H1 (cell line): Measurements from ENCODE around the gene SBK1. TPM values are rescaled to one million over a fixed set of nuclear protein-coding genes. Genes with fewer than 3 reads are reported as not detected.

Experiments used
- CTCF ChIA-PET: fragments of 300-600 bp; sonication (Branson Sonifier 250); formaldehyde crosslinking; loops from one replicate; lab custom pipeline; 2021; ENCODE audit not compliant: partially characterized antibody; lab: Charles Lee
- POLR2A ChIA-PET: fragments of 300-600 bp; sonication (Branson Sonifier 250); formaldehyde crosslinking; loops from one replicate; lab custom pipeline; 2021; ENCODE audit warnings: inconsistent platforms; ENCODE audit not compliant: partially characterized antibody; lab: Charles Lee
- DNase-seq, 2 experiments: peaks; one replicate each; pipeline versions ENCODE4 v3.0.0 to v3.0.0-alpha.2; 2010 to 2022; ENCODE audit warnings: low spot score in 2 of 2, low read depth in 1 of 2, mixed read lengths in 1 of 2
- FAIRE-seq: peaks from 2 replicates; lab custom pipeline; 2011; peaks lifted over from hg19 to GRCh38; lab: Jason Lieb, UNC
- H2AFZ ChIP-seq: 2 replicates; pipeline ENCODE4 v1.8.1; 2012; ENCODE audit warnings: low read length, inconsistent platforms
- H2AK5ac ChIP-seq: 2 replicates; pipeline ENCODE4 v1.6.1; 2013; ENCODE audit warnings: low read depth, low read length
- H2BK120ac ChIP-seq: replicated peaks from 2 replicates; pipeline ENCODE3; 2013; ENCODE audit warnings: low read depth, low read length, inconsistent platforms
- H2BK12ac ChIP-seq: 2 replicates; pipeline ENCODE4 v1.6.1; 2013; ENCODE audit warnings: low read depth, low read length
- H2BK15ac ChIP-seq: 2 replicates; pipeline ENCODE4 v1.6.1; 2013; ENCODE audit warnings: low read length
- H2BK20ac ChIP-seq: 2 replicates; pipeline ENCODE4 v1.6.1; 2013; ENCODE audit warnings: low read length
- H2BK5ac ChIP-seq: 2 replicates; pipeline ENCODE4 v1.6.1; 2013; ENCODE audit warnings: low read depth, low read length
- H3K14ac ChIP-seq: 2 replicates; pipeline ENCODE4 v1.6.1; 2013; ENCODE audit warnings: inconsistent platforms; ENCODE audit not compliant: insufficient read length
- H3K18ac ChIP-seq: 2 replicates; pipeline ENCODE4 v1.6.1; 2013; ENCODE audit warnings: low read length; ENCODE audit errors: extremely low read depth
- H3K23ac ChIP-seq: 2 replicates; pipeline ENCODE4 v1.6.1; 2013; ENCODE audit warnings: inconsistent platforms; ENCODE audit not compliant: insufficient read length
- H3K23me2 ChIP-seq: 2 replicates; pipeline ENCODE4 v1.6.1; 2013; ENCODE audit warnings: low read depth, low read length
- H3K27ac ChIP-seq: 2 replicates; pipeline ENCODE4 v1.6.1; 2011; ENCODE audit warnings: low read depth, low read length, inconsistent platforms
- H3K27me3 ChIP-seq, 4 experiments: replicated peaks in 1 of 4; 1 replicate in 1 of 4; 2 replicates in 3 of 4; pipeline versions ENCODE4 v1.6.1 to v1.8.1; 2011 to 2013; ENCODE audit warnings: low read length in 3 of 4, mild to moderate bottlenecking in 3 of 4, inconsistent platforms in 2 of 4, mixed read lengths in 2 of 4, moderate library complexity in 1 of 4; ENCODE audit not compliant: control insufficient read depth in 3 of 4, insufficient read depth in 3 of 4; ENCODE audit errors: extremely low read depth in 1 of 4
- H3K36me3 ChIP-seq, 4 experiments: 2 replicates each; pipeline versions ENCODE4 v1.6.1 to v1.8.1; 2011 to 2013; ENCODE audit warnings: mild to moderate bottlenecking in 4 of 4, low read length in 3 of 4, moderate library complexity in 2 of 4, control low read depth in 1 of 4, inconsistent platforms in 1 of 4; ENCODE audit not compliant: insufficient read depth in 4 of 4, control insufficient read depth in 2 of 4
- H3K4ac ChIP-seq: replicated peaks from 2 replicates; pipeline ENCODE3; 2013; ENCODE audit warnings: low read length, low read depth, mixed read lengths, inconsistent platforms; ENCODE audit not compliant: insufficient read length
- H3K4me1 ChIP-seq, 4 experiments: replicated peaks in 1 of 4; 1 replicate in 1 of 4; 2 replicates in 3 of 4; pipeline versions ENCODE4 v1.6.1 to v1.8.1; 2011 to 2013; ENCODE audit warnings: low read length in 3 of 4, inconsistent platforms in 2 of 4, mixed read lengths in 1 of 4; ENCODE audit not compliant: insufficient read depth in 4 of 4, control insufficient read depth in 3 of 4
- H3K4me2 ChIP-seq, 2 experiments: 2 replicates each; pipeline versions ENCODE4 v1.6.1 to v1.8.1; 2011 to 2013; ENCODE audit warnings: low read depth in 2 of 2, low read length in 2 of 2, control low read depth in 1 of 2, inconsistent platforms in 1 of 2, mild to moderate bottlenecking in 1 of 2; ENCODE audit not compliant: insufficient read depth in 1 of 2
- H3K4me3 ChIP-seq, 4 experiments: fragments of 200-600, 300-600 bp in 1 of 4; sonication (generic), shearing (Covaris generic), sonication (Bioruptor Twin) in 1 of 4; 2 replicates each; pipeline versions ENCODE4 v1.5.1 to v1.8.1; 2011 to 2016; ENCODE audit warnings: low read length in 4 of 4, low read depth in 3 of 4, control low read depth in 2 of 4, inconsistent platforms in 2 of 4, mild to moderate bottlenecking in 2 of 4, mixed read lengths in 1 of 4, moderate library complexity in 1 of 4; ENCODE audit not compliant: insufficient read depth in 2 of 4; ENCODE audit errors: extremely low read depth in 1 of 4
- H3K56ac ChIP-seq: replicated peaks from 2 replicates; pipeline ENCODE3; 2013; ENCODE audit warnings: low read depth, mild to moderate bottlenecking, mixed read lengths, low read length, inconsistent platforms; ENCODE audit not compliant: insufficient read length
- H3K79me1 ChIP-seq: 2 replicates; pipeline ENCODE4 v1.6.1; 2013; ENCODE audit warnings: low read depth, low read length, control low read depth
- H3K79me2 ChIP-seq, 2 experiments: 2 replicates each; pipeline versions ENCODE4 v1.6.1 to v1.8.1; 2012 to 2013; ENCODE audit warnings: low read length in 2 of 2, mild to moderate bottlenecking in 2 of 2, inconsistent platforms in 1 of 2; ENCODE audit not compliant: insufficient read depth in 2 of 2, control insufficient read depth in 1 of 2
- H3K9ac ChIP-seq, 4 experiments: replicated peaks in 1 of 4; 1 replicate in 1 of 4; 2 replicates in 3 of 4; pipeline versions ENCODE4 v1.6.1 to v1.8.1; 2011 to 2013; ENCODE audit warnings: low read depth in 3 of 4, low read length in 3 of 4, control low read depth in 2 of 4, mild to moderate bottlenecking in 2 of 4, moderate library complexity in 2 of 4, inconsistent platforms in 1 of 4; ENCODE audit errors: extremely low read depth in 1 of 4
- H3K9me3 ChIP-seq, 2 experiments: 2 replicates each; pipeline versions ENCODE4 v1.6.1 to v1.8.1; 2012 to 2013; ENCODE audit warnings: mild to moderate bottlenecking in 2 of 2, moderate library complexity in 2 of 2, control low read depth in 1 of 2, inconsistent platforms in 1 of 2, low read depth in 1 of 2, low read length in 1 of 2, mixed read lengths in 1 of 2; ENCODE audit not compliant: insufficient read depth in 2 of 2
- H4K20me1 ChIP-seq, 2 experiments: replicated peaks in 1 of 2; 2 replicates each; pipeline versions ENCODE3 to v1.8.1; 2011 to 2013; ENCODE audit warnings: inconsistent platforms in 2 of 2, low read length in 2 of 2, mild to moderate bottlenecking in 1 of 2; ENCODE audit not compliant: insufficient read depth in 2 of 2, control insufficient read depth in 1 of 2
- H4K5ac ChIP-seq: 2 replicates; pipeline ENCODE4 v1.6.1; 2013; ENCODE audit warnings: low read length, low read depth, mixed read lengths, inconsistent platforms; ENCODE audit not compliant: insufficient read length
- H4K8ac ChIP-seq: 2 replicates; pipeline ENCODE4 v1.8.0; 2013; ENCODE audit warnings: mild to moderate bottlenecking, moderate library complexity, low read length, inconsistent platforms; ENCODE audit not compliant: insufficient read depth; ENCODE audit errors: extremely low read depth
- H4K91ac ChIP-seq: replicated peaks from 2 replicates; pipeline ENCODE3; 2013; ENCODE audit warnings: low read length, mixed read lengths, inconsistent platforms; ENCODE audit not compliant: insufficient read length
- FOSL1 ChIP-seq: IDR thresholded peaks from 2 replicates; pipeline ENCODE4 v1.6.1; 2011; ENCODE audit warnings: mild to moderate bottlenecking, low read depth, low read length, moderate library complexity; ENCODE audit not compliant: insufficient read depth
- SAP30 ChIP-seq: fragments of 300-600 bp; sonication (generic); IDR thresholded peaks from 2 replicates; pipeline ENCODE4 v1.7.1; 2012; ENCODE audit warnings: low read length, moderate library complexity, mild to moderate bottlenecking, inconsistent platforms; ENCODE audit not compliant: insufficient read depth, insufficient replicate concordance
- YY1 ChIP-seq: IDR thresholded peaks from 2 replicates; pipeline ENCODE4 v1.6.1; 2011; ENCODE audit warnings: low read depth, mild to moderate bottlenecking, low read length
- WGBS, 2 experiments: shearing (Covaris generic) in 1 of 2; methylation state at CpG; one replicate each; pipeline versions ENCODE4 v1.1.6 to v1.1.7; 2013 to 2015; ENCODE audit warnings: low lambda C conversion rate in 2 of 2, mixed read lengths in 2 of 2, inconsistent platforms in 1 of 2, low coverage in 1 of 2, missing lambda C conversion rate in 1 of 2; ENCODE audit not compliant: insufficient replicate concordance in 2 of 2, insufficient coverage in 1 of 2, insufficient read length in 1 of 2; ENCODE audit errors: extremely low coverage in 1 of 2, missing lambda C conversion rate in 1 of 2; 5-methylcytosine and 5-hydroxymethylcytosine counted together
- polyA plus RNA-seq, 7 experiments: library from polyadenylated mRNA; depleted of rRNA in 3 of 7; stranded (reverse) in 5 of 7; unstranded in 2 of 7; fragments of >200 nt in 5 of 7; fragments of 200-250 nt in 2 of 7; gene quantifications; 1 replicate in 5 of 7; 2 replicates in 1 of 7; 4 replicates in 1 of 7; pipeline versions ENCODE4 v1.2.1 to v1.2.3, GENCODE V29; 2011 to 2013; ENCODE audit warnings: missing spikeins in 2 of 7, mixed read lengths in 2 of 7
- total RNA-seq: library from RNA; stranded (reverse); fragmentation: NEBNext Ultra II Directional; extraction: Animal tissue kit (Norgen Biotek cat#: 25700); gene quantifications from 2 replicates; pipeline ENCODE4 v1.2.1, GENCODE V29; 2021

The SBK1 gene
- total and polyA plus RNA-seq, 2 of the 8 experiments (the other 6 are each of a cell fraction or from before 2014, with no cell fraction given) = 18.2 to 73.9 TPM

- Histone ChIP-seq H4K20me1 (no peaks in the 10 kb centered on the region), H4K8ac (no peak overlapping the region), H2AK5ac (no peak overlapping the region), H2AFZ (no peak overlapping the region), H3K56ac (no peak overlapping the region), H3K14ac (no peak overlapping the region), H4K91ac (no peak overlapping the region), H3K36me3 (no peaks in the 10 kb centered on the region), H2BK12ac (no peak overlapping the region), H3K18ac (no peak overlapping the region), H3K27me3 (no peaks in the 10 kb centered on the region), H3K4me1 (peaks cover 0 to 3% (median 0%) of the 10 kb centered on the region in 4 experiments; a peak in 3 of 7 replicates), H3K4ac (no peak overlapping the region), H3K4me3 (no peak overlapping the region), H3K9ac (no peak overlapping the region), H2BK120ac (no peak overlapping the region), H3K9me3 (no peaks in the 10 kb centered on the region), H2BK5ac (no peak overlapping the region), H3K79me2 (no peaks in the 10 kb centered on the region), H3K79me1 (no peaks in the 10 kb centered on the region), H3K4me2 (no peak overlapping the region), H2BK20ac (no peak overlapping the region), H3K27ac (no peak overlapping the region), H3K23me2 (no peaks in the 10 kb centered on the region; the same call in 1 of the 2 replicates), H3K23ac (no peak overlapping the region), H2BK15ac (no peak overlapping the region), H4K5ac (no peak overlapping the region)
- POLR2A ChIA-PET = no interaction called here
- CTCF ChIA-PET = interaction anchor here (1.5 kb wide), 1 partner anchor 9 kb away, joined by 3 read pairs; no protein-coding TSS in a partner anchor
- FAIRE-seq (no peak), DNase-seq (no peak)
- 93% methylated on average over 5 of the region's 5 CpGs; no CpG with 5 or more reads in 1 of the 2 experiments for WGBS, 2 experiments
- TF ChIP-seq SAP30 (no peak), FOSL1 (no peak), YY1 (no peak)
These were observed 26.5 kb upstream of the SBK1 start for GRCh38 chr16:28265822-28266221.
